Neural cell (in vitro differentiated cells): Measurements from ENCODE around the gene RHPN2.

ENCODE experiments used
- CTCF ChIP-seq: fragments of 450-650 bp; IDR thresholded peaks from 2 replicates; pipeline ENCODE4 v1.5.1; 2014; ENCODE audit warnings: antibody characterized with exemption, mild to moderate bottlenecking, moderate library complexity; ENCODE audit not compliant: poor library complexity, severe bottlenecking
- EZH2 ChIP-seq: fragments of 200-600, 300-800 bp; shearing (Covaris generic), sonication (generic); IDR thresholded peaks from 2 replicates; pipeline ENCODE4 v1.6.1; 2014; ENCODE audit warnings: antibody characterized with exemption, low read length, borderline replicate concordance, mild to moderate bottlenecking; ENCODE audit not compliant: insufficient read depth, poor library complexity, severe bottlenecking
- MXI1 ChIP-seq: fragments of 450-650 bp; conservative IDR thresholded peaks from 2 replicates; pipeline ENCODE4 v1.6.1; 2014; ENCODE audit warnings: antibody characterized with exemption, mild to moderate bottlenecking; ENCODE audit not compliant: poor library complexity, severe bottlenecking
- POLR2AphosphoS5 ChIP-seq: IDR thresholded peaks from 2 replicates; pipeline ENCODE4 v1.6.1; 2012
- RAD21 ChIP-seq: fragments of 450-650 bp; conservative IDR thresholded peaks from 2 replicates; pipeline ENCODE4 v1.6.1; 2014; ENCODE audit warnings: antibody characterized with exemption, mild to moderate bottlenecking, moderate library complexity
- SMC3 ChIP-seq: fragments of 450-650 bp; conservative IDR thresholded peaks from 2 replicates; pipeline ENCODE4 v1.6.1; 2014; ENCODE audit warnings: antibody characterized with exemption, mild to moderate bottlenecking, moderate library complexity; ENCODE audit not compliant: poor library complexity
- TAF1 ChIP-seq: IDR thresholded peaks from 2 replicates; pipeline ENCODE4 v1.6.1; 2012; ENCODE audit warnings: low read depth

DNA sequence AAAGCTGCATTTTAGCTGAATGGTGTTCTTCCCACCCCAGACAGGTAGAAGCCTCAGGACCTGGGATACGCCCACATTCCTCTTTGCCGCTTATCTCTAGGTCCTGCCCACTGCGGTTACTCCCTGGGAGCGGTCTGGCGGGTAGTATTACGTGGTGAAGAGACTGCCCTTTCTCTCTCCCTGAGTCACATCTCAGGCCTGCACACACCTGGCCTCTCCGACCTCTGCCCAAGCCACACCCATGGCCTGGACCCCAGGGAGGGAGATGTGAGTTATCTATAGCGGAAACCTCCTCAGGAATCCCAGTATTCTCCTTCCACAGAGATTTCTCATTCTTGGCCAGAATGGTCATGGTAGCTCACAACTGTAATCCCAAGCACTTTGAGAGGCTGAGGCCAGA, 17.3 kb downstream of the RHPN2 start:
- TF ChIP-seq CTCF: no peak
- no peak for TF ChIP-seq POLR2AphosphoS5
- TF ChIP-seq SMC3: no peak
- TF ChIP-seq MXI1: no peak
- no peak for TF ChIP-seq TAF1
- TF ChIP-seq EZH2: no peak
- no peak for TF ChIP-seq RAD21
